Liver (tissue), 9 donors: ENCODE results near the gene KRT33B. TPM values are rescaled to one million over a fixed set of nuclear protein-coding genes. Genes with fewer than 3 reads are reported as not detected.

ENCODE experiments used
- DNase-seq: peaks from one replicate; pipeline ENCODE4 v3.0.0-alpha.2; 2017; ENCODE audit warnings: low spot score
- H3K27ac ChIP-seq, 2 donors: one replicate each; pipeline ENCODE4 v1.7.0; 2013; ENCODE audit warnings: inconsistent platforms in 2 of 2, low read length in 2 of 2, control low read depth in 1 of 2, low read depth in 1 of 2, mild to moderate bottlenecking in 1 of 2
- H3K27me3 ChIP-seq, 4 donors: one replicate each; pipeline versions ENCODE4 v1.6.1 to v1.7.0; 2013; ENCODE audit warnings: low read length in 3 of 4, inconsistent platforms in 1 of 4, mild to moderate bottlenecking in 1 of 4, moderate library complexity in 1 of 4; ENCODE audit not compliant: control insufficient read depth in 4 of 4, insufficient read depth in 4 of 4
- H3K36me3 ChIP-seq, 4 donors: one replicate each; pipeline versions ENCODE4 v1.6.1 to v1.7.0; 2013; ENCODE audit warnings: low read length in 3 of 4, mild to moderate bottlenecking in 3 of 4, low read depth in 1 of 4, moderate library complexity in 1 of 4; ENCODE audit not compliant: control insufficient read depth in 4 of 4, insufficient read depth in 3 of 4
- H3K4me1 ChIP-seq, 4 donors: one replicate each; pipeline versions ENCODE4 v1.6.1 to v1.7.0; 2013; ENCODE audit warnings: low read length in 3 of 4, mild to moderate bottlenecking in 3 of 4, moderate library complexity in 1 of 4; ENCODE audit not compliant: control insufficient read depth in 4 of 4, insufficient read depth in 4 of 4
- H3K4me3 ChIP-seq, 3 donors: one replicate each; pipeline versions ENCODE4 v1.6.1 to v1.7.0; 2013; ENCODE audit warnings: low read length in 3 of 3, control low read depth in 1 of 3, low read depth in 1 of 3, mild to moderate bottlenecking in 1 of 3
- H3K9ac ChIP-seq, 2 donors: one replicate each; pipeline ENCODE4 v1.7.0; 2013; ENCODE audit warnings: low read length in 2 of 2, mild to moderate bottlenecking in 2 of 2, moderate library complexity in 2 of 2, control low read depth in 1 of 2, low read depth in 1 of 2
- H3K9me3 ChIP-seq, 4 donors: one replicate each; pipeline versions ENCODE4 v1.6.1 to v1.7.0; 2013; ENCODE audit warnings: low read length in 3 of 4; ENCODE audit not compliant: control insufficient read depth in 4 of 4
- EGR1 ChIP-seq, 2 donors: IDR thresholded peaks; 2 replicates each; pipeline ENCODE4 v1.6.1; 2016 to 2018; ENCODE audit warnings: antibody characterized with exemption in 2 of 2, low read depth in 2 of 2
- FOXA1 ChIP-seq: IDR thresholded peaks from 2 replicates; pipeline ENCODE4 v1.6.1; 2016; ENCODE audit warnings: antibody characterized with exemption
- GABPA ChIP-seq, 2 donors: IDR thresholded peaks in 1 of 2; conservative IDR thresholded peaks in 1 of 2; 2 replicates each; pipeline ENCODE4 v1.6.1; 2016; ENCODE audit warnings: antibody characterized with exemption in 2 of 2, mild to moderate bottlenecking in 1 of 2, moderate library complexity in 1 of 2
- HNF4A ChIP-seq, 2 donors: conservative IDR thresholded peaks; 2 replicates each; pipeline ENCODE4 v1.6.1; 2016; ENCODE audit warnings: antibody characterized with exemption in 2 of 2, mild to moderate bottlenecking in 2 of 2
- HNF4G ChIP-seq: IDR thresholded peaks from 2 replicates; pipeline ENCODE4 v1.6.1; 2016; ENCODE audit warnings: antibody characterized with exemption
- JUND ChIP-seq, 2 donors: IDR thresholded peaks; 2 replicates each; pipeline ENCODE4 v1.6.1; 2016; ENCODE audit warnings: antibody characterized with exemption in 2 of 2
- NR2F2 ChIP-seq: IDR thresholded peaks from 2 replicates; pipeline ENCODE4 v1.6.1; 2016; ENCODE audit warnings: antibody characterized with exemption
- RAD21 ChIP-seq, 2 donors: IDR thresholded peaks; 2 replicates each; pipeline ENCODE4 v1.6.1; 2016; ENCODE audit warnings: antibody characterized with exemption in 2 of 2, mild to moderate bottlenecking in 2 of 2
- SP1 ChIP-seq: IDR thresholded peaks from 2 replicates; pipeline ENCODE4 v1.6.1; 2018; ENCODE audit warnings: antibody characterized with exemption, mild to moderate bottlenecking
- TAF1 ChIP-seq: conservative IDR thresholded peaks from 2 replicates; pipeline ENCODE4 v1.6.1; 2016; ENCODE audit warnings: antibody characterized with exemption, mild to moderate bottlenecking
- YY1 ChIP-seq: IDR thresholded peaks from 2 replicates; pipeline ENCODE4 v1.6.1; 2016; ENCODE audit warnings: antibody characterized with exemption, mild to moderate bottlenecking
- WGBS: extraction: QIAGEN DNeasy Blood & Tissue Kit; methylation state at CpG from one replicate; pipeline ENCODE4 v1.1.7; 2013; 5-methylcytosine and 5-hydroxymethylcytosine counted together
- polyA plus RNA-seq, 2 donors: library from polyadenylated mRNA; stranded (reverse) in 1 of 2; unstranded in 1 of 2; fragments of 200-250 nt in 1 of 2; fragments of >200 nt in 1 of 2; fragmentation: Nextera tagmentation in 1 of 2; extraction: Ambion mirVana in 1 of 2; gene quantifications; one replicate each; pipeline versions ENCODE4 v1.2.1 to v1.2.3, GENCODE V29; 2013 to 2015
- total RNA-seq, 2 donors: library from RNA; depleted of rRNA; stranded (reverse); fragments of >200 nt; gene quantifications; one replicate each; pipeline ENCODE4 v1.2.3, GENCODE V29; 2014
- TF ChIP-seq, protein P1 (sequence below): IDR thresholded peaks from 2 replicates; pipeline ENCODE4 v1.6.1; 2016; ENCODE audit warnings: antibody characterized with exemption
- TF ChIP-seq, protein P2 (sequence below): fragments of 150-350 bp; IDR thresholded peaks from 2 replicates; pipeline ENCODE4 v1.5.1; 2017; ENCODE audit warnings: improper control_type of control experiment, low read depth, low read length; ENCODE audit not compliant: missing input control
- TF ChIP-seq, protein P3 (sequence below): IDR thresholded peaks from 2 replicates; pipeline ENCODE4 v1.6.1; 2016; ENCODE audit warnings: antibody characterized with exemption, mild to moderate bottlenecking
- TF ChIP-seq, protein P4 (sequence below): IDR thresholded peaks from 2 replicates; pipeline ENCODE4 v1.6.1; 2016; ENCODE audit warnings: antibody characterized with exemption
- TF ChIP-seq, protein P5 (sequence below): IDR thresholded peaks from 2 replicates; pipeline ENCODE4 v1.6.1; 2016; ENCODE audit warnings: antibody characterized with exemption
- donor health status: healthy.
- donor health status: healthy.
- donor health status: healthy.
- donor health status: healthy.
- donor health status: healthy.

The KRT33B gene
- total and polyA plus RNA-seq, 4 donors: not detected

DNA sequence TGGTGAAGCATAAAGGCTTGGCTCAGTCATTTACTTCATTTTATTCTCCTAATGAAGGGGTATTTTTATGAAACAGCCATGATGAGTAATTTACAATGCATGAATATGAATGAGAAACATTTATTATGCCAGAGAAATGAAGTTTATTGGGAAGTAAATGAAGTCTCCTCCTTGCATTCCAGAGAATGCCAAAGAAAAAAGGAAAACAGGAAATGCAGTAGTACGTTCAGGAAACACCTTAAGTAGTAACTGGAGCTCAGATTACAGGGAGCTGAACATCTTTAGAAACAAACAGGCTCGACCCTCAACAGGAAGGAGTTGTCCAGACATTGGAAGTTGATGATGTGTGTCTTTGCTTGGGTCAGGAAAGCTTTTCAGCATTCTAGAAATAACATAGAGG, 7.9 kb upstream of the KRT33B start:
- Histone ChIP-seq H3K9me3 (no peaks in the 10 kb centered on the region), H3K4me1 (no peaks in the 10 kb centered on the region), H3K4me3 (no peak overlapping the region), H3K9ac (no peak overlapping the region), H3K36me3 (no peaks in the 10 kb centered on the region), H3K27me3 (peaks cover 0 to 4% (median 0%) of the 10 kb centered on the region in 4 donors), H3K27ac (peak overlapping the region in 1 of 2 donors; percentile 25)
- TF ChIP-seq NR2F2 (no peak), JUND (IDR thresholded peaks at IDR 0.05) (no peak), SP1 (no peak), TAF1 (no peak), HNF4A (conservative IDR thresholded peaks at IDR 0.05) (no peak), FOXA1 (no peak), HNF4G (no peak), RAD21 (IDR thresholded peaks at IDR 0.05) (no peak), GABPA (IDR thresholded peaks at IDR 0.05 in 1 of 2, conservative IDR thresholded peaks at IDR 0.05 in 1 of 2) (no peak)
- TF ChIP-seq, protein P1, sequence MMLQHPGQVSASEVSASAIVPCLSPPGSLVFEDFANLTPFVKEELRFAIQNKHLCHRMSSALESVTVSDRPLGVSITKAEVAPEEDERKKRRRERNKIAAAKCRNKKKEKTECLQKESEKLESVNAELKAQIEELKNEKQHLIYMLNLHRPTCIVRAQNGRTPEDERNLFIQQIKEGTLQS: no peak
- TF ChIP-seq, protein P2, sequence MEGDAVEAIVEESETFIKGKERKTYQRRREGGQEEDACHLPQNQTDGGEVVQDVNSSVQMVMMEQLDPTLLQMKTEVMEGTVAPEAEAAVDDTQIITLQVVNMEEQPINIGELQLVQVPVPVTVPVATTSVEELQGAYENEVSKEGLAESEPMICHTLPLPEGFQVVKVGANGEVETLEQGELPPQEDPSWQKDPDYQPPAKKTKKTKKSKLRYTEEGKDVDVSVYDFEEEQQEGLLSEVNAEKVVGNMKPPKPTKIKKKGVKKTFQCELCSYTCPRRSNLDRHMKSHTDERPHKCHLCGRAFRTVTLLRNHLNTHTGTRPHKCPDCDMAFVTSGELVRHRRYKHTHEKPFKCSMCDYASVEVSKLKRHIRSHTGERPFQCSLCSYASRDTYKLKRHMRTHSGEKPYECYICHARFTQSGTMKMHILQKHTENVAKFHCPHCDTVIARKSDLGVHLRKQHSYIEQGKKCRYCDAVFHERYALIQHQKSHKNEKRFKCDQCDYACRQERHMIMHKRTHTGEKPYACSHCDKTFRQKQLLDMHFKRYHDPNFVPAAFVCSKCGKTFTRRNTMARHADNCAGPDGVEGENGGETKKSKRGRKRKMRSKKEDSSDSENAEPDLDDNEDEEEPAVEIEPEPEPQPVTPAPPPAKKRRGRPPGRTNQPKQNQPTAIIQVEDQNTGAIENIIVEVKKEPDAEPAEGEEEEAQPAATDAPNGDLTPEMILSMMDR: no peak
- TF ChIP-seq, protein P3, sequence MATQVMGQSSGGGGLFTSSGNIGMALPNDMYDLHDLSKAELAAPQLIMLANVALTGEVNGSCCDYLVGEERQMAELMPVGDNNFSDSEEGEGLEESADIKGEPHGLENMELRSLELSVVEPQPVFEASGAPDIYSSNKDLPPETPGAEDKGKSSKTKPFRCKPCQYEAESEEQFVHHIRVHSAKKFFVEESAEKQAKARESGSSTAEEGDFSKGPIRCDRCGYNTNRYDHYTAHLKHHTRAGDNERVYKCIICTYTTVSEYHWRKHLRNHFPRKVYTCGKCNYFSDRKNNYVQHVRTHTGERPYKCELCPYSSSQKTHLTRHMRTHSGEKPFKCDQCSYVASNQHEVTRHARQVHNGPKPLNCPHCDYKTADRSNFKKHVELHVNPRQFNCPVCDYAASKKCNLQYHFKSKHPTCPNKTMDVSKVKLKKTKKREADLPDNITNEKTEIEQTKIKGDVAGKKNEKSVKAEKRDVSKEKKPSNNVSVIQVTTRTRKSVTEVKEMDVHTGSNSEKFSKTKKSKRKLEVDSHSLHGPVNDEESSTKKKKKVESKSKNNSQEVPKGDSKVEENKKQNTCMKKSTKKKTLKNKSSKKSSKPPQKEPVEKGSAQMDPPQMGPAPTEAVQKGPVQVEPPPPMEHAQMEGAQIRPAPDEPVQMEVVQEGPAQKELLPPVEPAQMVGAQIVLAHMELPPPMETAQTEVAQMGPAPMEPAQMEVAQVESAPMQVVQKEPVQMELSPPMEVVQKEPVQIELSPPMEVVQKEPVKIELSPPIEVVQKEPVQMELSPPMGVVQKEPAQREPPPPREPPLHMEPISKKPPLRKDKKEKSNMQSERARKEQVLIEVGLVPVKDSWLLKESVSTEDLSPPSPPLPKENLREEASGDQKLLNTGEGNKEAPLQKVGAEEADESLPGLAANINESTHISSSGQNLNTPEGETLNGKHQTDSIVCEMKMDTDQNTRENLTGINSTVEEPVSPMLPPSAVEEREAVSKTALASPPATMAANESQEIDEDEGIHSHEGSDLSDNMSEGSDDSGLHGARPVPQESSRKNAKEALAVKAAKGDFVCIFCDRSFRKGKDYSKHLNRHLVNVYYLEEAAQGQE: no peak
- TF ChIP-seq, protein P4, sequence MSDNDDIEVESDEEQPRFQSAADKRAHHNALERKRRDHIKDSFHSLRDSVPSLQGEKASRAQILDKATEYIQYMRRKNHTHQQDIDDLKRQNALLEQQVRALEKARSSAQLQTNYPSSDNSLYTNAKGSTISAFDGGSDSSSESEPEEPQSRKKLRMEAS: no peak
- no peak for DNase-seq
- 33% methylated on average over 2 of the region's 2 CpGs for WGBS

DNA sequence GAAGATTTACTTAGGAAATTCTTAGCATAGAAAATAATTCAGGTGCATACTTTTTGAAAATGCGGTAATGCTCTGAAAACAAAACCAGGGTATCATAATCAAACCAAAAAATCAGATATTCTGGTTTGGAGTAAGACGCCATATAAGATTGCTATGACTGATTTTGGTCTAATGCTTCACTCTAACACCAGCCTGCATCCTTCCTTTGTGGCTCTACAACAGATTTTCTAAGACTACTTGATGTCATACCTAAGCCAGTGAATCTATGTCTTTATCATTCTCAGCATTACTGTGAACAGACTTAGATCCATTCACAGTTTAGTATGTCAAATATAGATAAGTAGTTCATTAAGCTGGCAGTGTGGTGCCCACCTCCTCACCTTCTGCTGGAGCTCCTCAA, 590 bp downstream of the KRT33B start:
- H3K36me3 ChIP-seq: no peaks in the 10 kb centered on the region
- no peaks in the 10 kb centered on the region for H3K27me3 ChIP-seq
- H3K4me3 ChIP-seq: no peak overlapping the region
- DNase-seq: no peak
- H3K9me3 ChIP-seq: no peaks in the 10 kb centered on the region
- WGBS: 90% methylated on average over 2 of the region's 2 CpGs
- H3K4me1 ChIP-seq: no peaks in the 10 kb centered on the region
- H3K9ac ChIP-seq: no peak overlapping the region
- no peak overlapping the region for H3K27ac ChIP-seq
- TF ChIP-seq JUND (IDR thresholded peaks at IDR 0.05) (no peak), TAF1 (no peak), HNF4A (conservative IDR thresholded peaks at IDR 0.05) (no peak), YY1 (no peak), GABPA (IDR thresholded peaks at IDR 0.05 in 1 of 2, conservative IDR thresholded peaks at IDR 0.05 in 1 of 2) (no peak), SP1 (no peak), RAD21 (IDR thresholded peaks at IDR 0.05) (no peak), EGR1 (IDR thresholded peaks at IDR 0.05; ENCODE audit: low read depth in 2 of 2) (no peak)
- TF ChIP-seq, protein P3: no peak
- TF ChIP-seq, protein P2: no peak
- TF ChIP-seq, protein P4: no peak
- TF ChIP-seq, protein P5, sequence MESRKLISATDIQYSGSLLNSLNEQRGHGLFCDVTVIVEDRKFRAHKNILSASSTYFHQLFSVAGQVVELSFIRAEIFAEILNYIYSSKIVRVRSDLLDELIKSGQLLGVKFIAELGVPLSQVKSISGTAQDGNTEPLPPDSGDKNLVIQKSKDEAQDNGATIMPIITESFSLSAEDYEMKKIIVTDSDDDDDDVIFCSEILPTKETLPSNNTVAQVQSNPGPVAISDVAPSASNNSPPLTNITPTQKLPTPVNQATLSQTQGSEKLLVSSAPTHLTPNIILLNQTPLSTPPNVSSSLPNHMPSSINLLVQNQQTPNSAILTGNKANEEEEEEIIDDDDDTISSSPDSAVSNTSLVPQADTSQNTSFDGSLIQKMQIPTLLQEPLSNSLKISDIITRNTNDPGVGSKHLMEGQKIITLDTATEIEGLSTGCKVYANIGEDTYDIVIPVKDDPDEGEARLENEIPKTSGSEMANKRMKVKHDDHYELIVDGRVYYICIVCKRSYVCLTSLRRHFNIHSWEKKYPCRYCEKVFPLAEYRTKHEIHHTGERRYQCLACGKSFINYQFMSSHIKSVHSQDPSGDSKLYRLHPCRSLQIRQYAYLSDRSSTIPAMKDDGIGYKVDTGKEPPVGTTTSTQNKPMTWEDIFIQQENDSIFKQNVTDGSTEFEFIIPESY: no peak
- TF ChIP-seq, protein P1: no peak
